Prostate gland (tissue), 2 donors: ENCODE data around the gene SPTBN4. TPM values are rescaled to one million over a fixed set of nuclear protein-coding genes. Genes with fewer than 3 reads are reported as not detected.

Experiments used
- DNase-seq: peaks from one replicate; pipeline ENCODE4 v3.0.0-alpha.2; 2019; ENCODE audit warnings: low spot score
- H3K27ac ChIP-seq, 2 donors: fragments of 200-600 bp; sonication (generic); 2 replicates each; pipeline ENCODE4 v1.5.1; 2017 to 2019
- H3K27me3 ChIP-seq: fragments of 200-600 bp; sonication (generic); replicated peaks from 2 replicates; pipeline ENCODE4 v1.5.1; 2019; ENCODE audit not compliant: insufficient read depth
- H3K36me3 ChIP-seq, 2 donors: fragments of 200-600 bp; sonication (generic); 1 replicate in 1 of 2; 2 replicates in 1 of 2; pipeline versions ENCODE4 v1.5.1 to v1.8.1; 2017 to 2019
- H3K4me1 ChIP-seq: fragments of 200-600 bp; sonication (generic); replicated peaks from 2 replicates; pipeline ENCODE4 v1.5.1; 2019
- H3K4me3 ChIP-seq, 2 donors: fragments of 200-600 bp; sonication (generic); 2 replicates each; pipeline ENCODE4 v1.5.1; 2017 to 2019
- H3K9me3 ChIP-seq: fragments of 200-600 bp; sonication (generic); 2 replicates; pipeline ENCODE4 v1.5.1; 2017
- CTCF ChIP-seq, 4 experiments: fragments of 200-600 bp in 2 of 4; fragments of 450-650 bp in 2 of 4; sonication (generic) in 2 of 4; IDR thresholded peaks; 1 replicate in 3 of 4; 2 replicates in 1 of 4; pipeline ENCODE4 v1.5.1; 2016 to 2019; ENCODE audit warnings: antibody characterized with exemption in 4 of 4, mild to moderate bottlenecking in 2 of 4, moderate library complexity in 2 of 4
- POLR2A ChIP-seq: fragments of 450-650 bp; IDR thresholded peaks from one replicate; pipeline ENCODE4 v1.6.1; 2016; ENCODE audit warnings: antibody characterized with exemption, mild to moderate bottlenecking
- POLR2AphosphoS5 ChIP-seq: sonication (generic); formaldehyde crosslinking; IDR thresholded peaks from one replicate; pipeline ENCODE4 v1.6.1; 2017; ENCODE audit warnings: antibody characterized with exemption
- WGBS: methylation state at CpG from one replicate; pipeline ENCODE4 v1.1.5; 2018; 5-methylcytosine and 5-hydroxymethylcytosine counted together
- intact Hi-C: fragments of 100-400 bp; cut with DNase I; formaldehyde crosslinking; loops from one replicate; pipeline ENCODE4 v1.14.2; 2022
- total RNA-seq, 2 donors: library from RNA; depleted of rRNA; stranded (reverse); fragments of >200 nt; gene quantifications; one replicate each; pipeline ENCODE4 v1.1.0, GENCODE V29; 2016

SPTBN4 gene
- total RNA-seq, 2 donors from 2014 or later, result 5.2 to 21.9 TPM

DNA sequence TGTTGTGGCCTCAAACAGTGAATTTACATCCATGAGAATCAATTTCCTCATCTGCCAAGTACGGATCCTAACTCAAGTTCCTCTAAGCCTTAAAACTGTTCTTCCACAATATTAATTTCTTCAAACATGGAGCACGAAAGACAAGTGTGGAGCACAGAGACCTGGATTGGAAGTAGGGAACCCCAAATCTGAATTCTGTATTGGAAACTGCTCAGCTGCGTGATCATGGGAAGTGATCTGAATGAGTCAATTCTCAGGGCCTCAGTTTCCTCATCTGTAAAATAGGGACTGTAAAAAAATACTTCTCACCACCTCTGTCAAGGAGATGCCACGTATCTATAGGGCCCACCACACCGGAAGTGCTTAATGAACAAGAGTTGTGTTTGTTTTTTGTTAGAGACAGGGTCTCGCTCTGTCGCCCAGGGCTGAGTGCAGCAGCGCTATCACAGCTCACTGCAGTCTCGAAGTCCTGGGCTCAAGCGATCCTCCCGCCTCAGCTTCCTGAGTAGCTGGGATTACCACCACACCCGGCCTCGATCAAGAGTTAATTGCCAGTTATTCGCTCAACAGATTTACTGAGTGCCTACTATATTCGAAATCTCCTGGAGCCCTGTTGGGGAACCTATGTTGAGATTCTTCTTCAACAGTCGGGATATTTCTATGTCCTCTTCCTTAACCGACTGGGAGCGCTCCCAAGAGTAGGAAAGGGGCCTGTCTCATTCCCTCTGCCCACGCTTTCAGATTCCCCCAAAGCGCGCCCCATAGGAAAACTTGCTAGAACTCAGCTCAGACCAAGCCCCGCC is 24.3 kb upstream of the SPTBN4 start:
- peak overlapping the region; percentile 85 to 97 for H3K4me3 ChIP-seq
- TF ChIP-seq POLR2AphosphoS5 (no peak), CTCF (IDR thresholded peaks at IDR 0.05) (no peak), POLR2A (no peak)
- WGBS, result 20% methylated on average over 22 of the region's 22 CpGs
- H3K27ac ChIP-seq, result peak overlapping the region; percentile 99
- intact Hi-C loops, result loop anchor here (10.0 kb wide), 1 partner anchor 152 kb away; no protein-coding TSS in a partner anchor
- H3K36me3 ChIP-seq, result peaks cover 0 to 9% of the 10 kb centered on the region in 2 donors
- DNase-seq, result no peak
- H3K27me3 ChIP-seq, result no peaks in the 10 kb centered on the region
- H3K4me1 ChIP-seq, result peaks cover 19% of the 10 kb centered on the region
- H3K9me3 ChIP-seq, result no peaks in the 10 kb centered on the region

DNA sequence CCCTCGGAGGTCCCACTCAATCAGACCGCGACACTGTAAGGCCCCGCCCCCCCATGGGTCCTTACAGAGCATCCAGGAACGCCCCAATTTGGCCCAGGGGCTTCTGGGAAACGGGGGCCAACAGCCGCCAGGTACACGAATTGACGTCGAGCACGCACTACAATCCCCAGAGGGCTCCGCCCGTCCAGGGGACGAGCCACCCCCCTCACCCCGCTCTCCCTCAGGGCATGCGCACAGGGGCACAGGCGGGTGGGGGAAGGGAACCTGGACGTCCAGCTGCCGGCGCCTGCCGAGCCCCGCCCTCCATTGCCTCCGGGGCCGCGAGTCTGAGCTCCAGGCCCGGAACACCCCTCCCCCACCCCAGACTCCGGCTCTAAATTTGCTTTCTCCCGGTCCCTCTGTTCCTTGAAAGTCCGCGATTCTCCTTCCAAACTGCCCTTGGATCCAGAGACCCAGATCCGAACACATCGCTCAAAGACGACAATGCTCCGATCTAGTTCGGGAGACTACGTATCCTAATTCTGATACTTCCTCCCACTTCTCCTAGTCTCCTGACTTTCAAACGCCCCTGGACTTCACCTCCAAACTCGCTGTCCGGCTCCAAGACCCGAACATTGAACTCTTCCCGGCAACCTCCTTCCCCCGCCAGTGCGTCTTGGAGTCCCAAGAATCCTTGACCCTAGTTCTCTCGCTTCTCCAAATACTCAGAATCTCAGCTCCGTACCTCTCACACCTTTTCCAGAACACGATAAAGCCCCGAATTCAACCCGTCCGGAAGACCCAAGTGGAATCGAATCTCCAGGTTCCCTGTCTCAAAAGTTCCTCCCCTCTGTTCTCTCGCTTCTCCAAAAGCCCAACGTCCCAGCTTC is 23.4 kb upstream of the SPTBN4 start:
- H3K27me3 ChIP-seq, result no peaks in the 10 kb centered on the region
- H3K4me3 ChIP-seq, result peak overlapping the region; percentile 85 to 97
- under 1% methylated on average over 52 of the region's 52 CpGs for WGBS
- intact Hi-C loops, result loop anchor here (10.0 kb wide), 1 partner anchor 151 kb away; no protein-coding TSS in a partner anchor
- peak; percentile 100 for DNase-seq
- H3K9me3 ChIP-seq, result no peaks in the 10 kb centered on the region
- peaks cover 0 to 9% of the 10 kb centered on the region in 2 donors for H3K36me3 ChIP-seq
- H3K27ac ChIP-seq, result peak overlapping the region; percentile 99
- peak; percentile 99 for TF ChIP-seq POLR2AphosphoS5
- TF ChIP-seq POLR2A, result peak; percentile 72
- TF ChIP-seq CTCF (IDR thresholded peaks at IDR 0.05), result peak in 1 of 4 experiments; percentile 5
- H3K4me1 ChIP-seq, result peaks cover 19% of the 10 kb centered on the region

DNA sequence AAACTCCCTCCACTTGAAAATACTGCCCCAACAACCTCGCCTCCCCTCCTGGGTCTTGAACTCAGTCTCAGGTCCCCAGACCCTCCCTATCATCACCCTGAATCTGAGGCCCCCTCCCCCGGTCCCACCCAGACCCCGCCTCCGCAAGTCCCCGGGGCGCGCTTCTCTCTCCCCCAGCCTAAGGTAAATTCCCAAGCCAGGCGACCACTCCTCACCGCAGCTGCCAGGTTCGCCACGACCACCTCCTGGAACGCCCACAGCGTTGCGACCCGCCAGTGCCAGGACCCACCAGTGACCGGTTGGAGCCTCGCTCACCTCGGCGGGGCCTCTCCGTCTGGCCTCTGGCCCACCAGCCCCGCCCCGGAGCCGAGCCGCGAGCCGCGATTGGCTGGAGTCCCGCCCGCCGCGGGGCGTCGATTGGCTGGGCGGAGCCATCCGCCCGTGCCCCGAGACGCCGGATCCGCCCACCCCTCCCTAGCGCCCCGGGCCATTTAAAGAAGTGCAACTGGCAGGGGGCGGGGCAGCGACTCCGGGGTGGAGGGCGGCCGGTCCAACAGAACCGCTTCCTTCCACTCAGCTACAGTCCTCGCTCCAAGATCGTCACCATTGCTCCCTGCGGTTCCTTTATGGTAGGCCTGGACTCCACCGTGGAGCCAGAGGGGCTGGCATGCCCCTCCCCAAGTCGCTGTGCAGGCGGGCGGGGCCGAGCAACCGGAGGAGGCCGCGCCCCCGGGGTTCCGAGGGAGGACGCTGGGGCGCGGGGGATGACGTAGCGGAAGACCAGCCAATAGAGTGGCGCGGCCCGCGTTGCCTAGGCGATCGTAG is 22.6 kb upstream of the SPTBN4 start, which contains the start of gene SERTAD3:
Gene SERTAD3 (minus strand): TSS at position 336 of the 825 bp plus-strand sequence. CDS start 2,255 bp downstream, outside the sequence.
- peak; percentile 97 for DNase-seq
- under 1% methylated on average over 50 of the region's 72 CpGs for WGBS
- TF ChIP-seq CTCF (IDR thresholded peaks at IDR 0.05) (peak in 1 of 4 experiments; percentile 29), POLR2A (peak; percentile 99), POLR2AphosphoS5 (peak; percentile 87)
- H3K27ac ChIP-seq, result peak within 1 kb of the TSS; percentile 99
- peaks cover 19% of the 10 kb centered on the region for H3K4me1 ChIP-seq
- no peaks in the 10 kb centered on the region for H3K27me3 ChIP-seq
- H3K9me3 ChIP-seq, result no peaks in the 10 kb centered on the region
- intact Hi-C loops, result loop anchor here (1.0 to 10.0 kb wide), 3 partner anchors 21 to 151 kb away; partner anchors contain the start of gene BLVRB
- peak within 1 kb of the TSS; percentile 85 to 97 for H3K4me3 ChIP-seq
- peaks cover 0 to 10% of the 10 kb centered on the region in 2 donors for H3K36me3 ChIP-seq

DNA sequence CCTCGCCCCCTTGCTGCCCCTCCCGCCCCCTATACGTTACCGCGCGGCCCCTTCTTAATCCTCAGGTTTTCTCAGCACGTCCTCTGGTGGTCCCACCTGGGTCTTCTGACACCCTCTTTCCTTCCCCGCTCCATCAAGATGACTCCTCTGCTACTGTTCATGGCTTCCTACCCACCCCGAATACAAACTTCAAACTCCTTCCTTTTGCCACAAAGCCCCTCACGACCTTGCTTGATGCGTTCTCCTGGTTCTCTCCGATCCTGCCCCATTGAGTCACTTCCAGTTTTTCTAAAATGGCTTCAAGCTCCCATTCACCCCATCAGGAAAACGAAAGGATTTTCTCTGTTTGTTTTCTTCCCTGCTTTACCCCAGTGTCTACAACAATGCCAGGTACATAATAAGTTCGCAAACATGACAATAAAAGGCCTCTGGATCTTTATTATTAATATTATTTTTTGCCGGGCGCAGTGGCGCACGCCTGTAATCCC is 21.9 kb upstream of the SPTBN4 start:
- intact Hi-C loops, result loop anchor here (1.0 to 10.0 kb wide), 3 partner anchors 20 to 150 kb away; partner anchors contain the start of gene BLVRB
- Histone ChIP-seq H3K9me3 (no peaks in the 10 kb centered on the region), H3K27me3 (no peaks in the 10 kb centered on the region), H3K27ac (peak overlapping the region; percentile 99), H3K4me1 (peaks cover 19% of the 10 kb centered on the region), H3K36me3 (peaks cover 0 to 13% of the 10 kb centered on the region in 2 donors), H3K4me3 (peak overlapping the region; percentile 85 to 97)
- no peak for DNase-seq
- TF ChIP-seq POLR2AphosphoS5 (no peak), CTCF (IDR thresholded peaks at IDR 0.05) (peak in 1 of 4 experiments; percentile 27), POLR2A (no peak)
- WGBS, result 11% methylated on average over 18 of the region's 18 CpGs
